ENCODE data around the gene FMNL2.
"Not testable (repeated sequence)": the region's sequence is repeated elsewhere in the genome, so short reads cannot be mapped to it uniquely, and the experiment has no call there.

Gene FMNL2

DNA sequence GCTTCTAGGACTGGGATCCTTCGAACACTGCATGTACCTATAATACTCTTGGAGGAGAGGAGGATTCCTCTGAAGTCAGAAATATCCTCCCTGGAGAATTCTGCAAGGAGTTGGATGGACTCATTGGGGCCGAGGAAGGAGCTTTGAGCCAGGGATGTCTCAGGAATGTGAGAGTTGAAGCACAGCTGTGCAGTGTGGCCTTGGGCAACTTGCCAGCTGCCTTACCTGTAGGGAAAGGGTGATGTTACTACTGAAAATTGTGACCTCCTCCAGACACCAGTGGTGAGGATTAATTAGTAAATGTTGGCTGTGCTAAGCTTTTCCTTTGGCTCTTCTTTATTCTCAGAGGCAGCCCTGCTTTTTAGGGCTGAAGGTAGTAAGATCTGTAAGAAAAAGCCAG is 41.4 kb downstream of the FMNL2 start:
- DNase-seq = no peak

DNA sequence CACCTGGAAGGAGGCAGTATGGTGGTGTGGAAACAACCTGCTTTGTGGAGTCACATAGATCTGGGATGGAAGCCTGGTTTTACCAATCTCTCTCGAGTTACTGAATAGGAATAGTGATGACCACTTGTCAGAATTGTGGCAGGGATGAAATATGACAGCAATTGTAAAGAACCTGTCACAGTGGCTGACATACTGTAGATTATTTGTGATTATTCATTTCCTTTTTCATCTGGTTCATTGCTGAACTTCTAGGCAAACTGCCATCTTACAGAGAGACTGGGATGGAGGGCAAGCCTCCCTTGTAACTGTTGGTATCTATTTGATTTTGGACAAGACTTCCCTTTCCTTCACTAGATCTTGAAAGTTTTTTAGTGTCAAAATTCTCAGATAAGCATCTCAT is 42.0 kb downstream of the FMNL2 start:
- DNase-seq = no peak

DNA sequence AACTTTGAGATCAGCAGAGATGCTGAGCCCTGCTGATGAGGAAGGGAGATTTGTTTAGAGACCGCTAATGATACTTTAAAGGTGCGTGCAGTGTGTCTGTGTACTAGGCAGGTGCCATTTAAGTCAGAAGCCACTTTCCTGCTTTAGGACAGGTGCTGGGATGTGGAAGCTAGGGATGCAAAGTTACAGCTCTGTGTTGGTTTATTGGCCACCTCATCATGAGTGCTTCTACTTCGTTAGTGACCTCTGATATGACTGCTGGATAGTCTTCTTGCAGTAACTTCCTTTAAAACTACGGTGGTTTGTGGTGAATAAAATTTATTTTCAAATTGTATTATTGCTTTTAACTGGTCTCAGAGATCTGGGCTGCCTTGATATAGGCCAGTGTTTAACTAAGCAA is 44.1 kb downstream of the FMNL2 start:
- no peak for DNase-seq

DNA sequence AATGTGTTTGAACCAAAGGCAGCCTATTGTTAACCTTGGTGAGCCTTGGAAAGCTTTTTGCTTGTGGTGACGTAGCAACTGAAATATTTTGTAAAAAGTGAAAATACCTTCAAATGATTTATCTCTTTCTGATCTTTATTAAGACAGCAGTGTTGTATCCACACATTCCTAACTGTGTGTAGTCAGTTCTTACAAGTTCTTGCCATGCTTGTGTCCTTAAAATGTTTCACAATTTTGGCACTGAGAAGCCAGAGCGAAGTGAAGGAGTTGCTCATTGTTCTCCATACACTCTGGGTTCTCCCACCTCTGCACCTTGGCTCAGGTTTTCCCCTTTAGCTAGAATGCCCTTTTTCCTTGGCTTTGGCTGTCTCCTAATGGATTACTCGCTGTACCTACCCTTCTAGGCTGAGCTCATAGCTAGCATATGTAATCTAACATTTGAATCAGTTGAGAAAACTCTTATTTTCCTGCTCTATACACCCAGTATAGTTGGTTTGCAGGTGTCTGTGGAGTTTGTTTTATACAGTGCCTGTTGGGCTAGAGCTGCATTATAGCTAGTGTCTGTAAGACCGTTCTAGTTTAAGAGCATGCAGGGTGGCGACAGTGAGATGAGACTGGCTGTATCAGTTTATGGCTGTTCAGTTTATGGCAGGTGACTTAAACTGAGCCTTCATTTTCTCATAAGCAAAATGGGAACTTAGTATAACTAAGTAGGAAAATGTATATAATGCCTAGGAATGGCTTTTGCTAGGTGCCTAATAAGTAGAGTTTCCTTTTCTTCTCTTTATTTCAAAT is 45.5 kb downstream of the FMNL2 start:
- DNase-seq = no peak

DNA sequence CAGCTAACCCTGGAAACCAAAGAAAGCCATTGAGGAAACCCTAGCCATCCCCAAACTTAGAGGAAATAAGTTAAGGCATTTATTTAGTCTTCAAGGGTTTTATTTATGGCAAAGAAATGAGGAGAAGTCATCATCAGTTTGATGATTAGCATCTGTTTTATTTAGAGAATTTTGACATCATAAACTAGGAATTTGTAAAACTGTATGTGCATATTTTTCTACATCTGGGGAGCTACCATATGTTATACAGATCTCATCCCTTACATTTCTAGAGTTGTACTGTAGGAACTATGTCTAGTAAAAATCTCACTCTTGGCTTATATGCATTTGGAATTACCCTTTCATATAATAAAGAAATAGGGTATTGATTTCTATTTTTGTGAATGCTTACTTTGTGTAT is 48.7 kb downstream of the FMNL2 start:
- no peak for DNase-seq

DNA sequence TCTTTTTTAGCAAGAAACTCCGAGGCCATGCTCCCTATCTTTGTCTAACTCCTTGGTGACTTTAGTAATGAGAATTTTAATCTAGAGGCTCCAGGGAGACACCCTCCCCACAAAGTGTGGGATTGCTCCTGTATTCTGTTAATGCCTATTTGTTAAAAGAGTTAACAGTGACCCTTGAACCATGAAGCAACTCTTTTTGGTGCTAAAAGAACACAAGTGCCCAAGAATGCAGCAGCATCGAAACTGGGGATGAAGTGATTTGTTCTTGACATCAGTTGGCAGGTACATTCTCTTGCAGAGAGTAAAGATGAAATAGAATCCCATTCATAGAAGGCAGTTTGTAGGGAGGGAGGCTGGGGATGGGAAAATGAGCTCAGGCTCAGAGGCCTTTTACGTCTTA is 50.0 kb downstream of the FMNL2 start:
- DNase-seq = no peak

DNA sequence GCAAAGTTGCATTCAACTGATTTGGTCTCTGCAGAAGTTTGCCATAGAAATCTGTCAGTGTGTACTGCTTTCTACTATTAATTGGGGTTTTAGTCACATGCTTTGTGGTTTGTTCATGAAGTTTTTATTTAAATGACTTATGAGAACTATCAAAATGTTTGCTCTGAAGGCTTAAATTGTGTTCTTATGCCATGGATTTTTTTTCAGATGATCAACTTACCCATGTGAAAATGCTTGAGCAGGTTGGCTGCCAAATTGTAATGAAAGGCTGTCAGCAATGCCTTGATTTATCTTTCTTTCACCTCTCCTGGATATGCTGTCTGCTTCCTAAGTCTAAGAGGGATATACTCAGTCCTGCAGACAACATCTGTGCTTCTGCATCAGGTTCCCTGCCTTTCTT is 50.7 kb downstream of the FMNL2 start:
- no peak for DNase-seq

DNA sequence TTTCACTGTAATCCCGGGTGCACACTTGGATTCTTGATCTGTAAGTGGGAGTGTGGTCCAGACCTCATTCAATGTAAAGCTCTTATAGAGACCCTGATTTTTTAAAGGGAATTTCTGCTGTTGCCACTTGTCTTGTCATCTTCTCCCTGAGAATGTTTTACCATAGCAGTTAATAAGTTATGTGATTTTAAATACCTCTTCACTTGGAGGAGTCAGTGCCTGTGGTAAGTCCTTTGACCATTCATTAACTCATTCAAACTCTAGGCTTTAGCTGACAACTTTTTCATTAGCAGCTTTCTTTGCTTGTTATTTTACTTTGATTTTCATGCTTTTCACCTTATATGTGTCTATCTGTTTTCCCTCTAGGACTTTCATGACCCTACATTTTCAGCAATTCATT is 51.3 kb downstream of the FMNL2 start:
- DNase-seq = no peak

DNA sequence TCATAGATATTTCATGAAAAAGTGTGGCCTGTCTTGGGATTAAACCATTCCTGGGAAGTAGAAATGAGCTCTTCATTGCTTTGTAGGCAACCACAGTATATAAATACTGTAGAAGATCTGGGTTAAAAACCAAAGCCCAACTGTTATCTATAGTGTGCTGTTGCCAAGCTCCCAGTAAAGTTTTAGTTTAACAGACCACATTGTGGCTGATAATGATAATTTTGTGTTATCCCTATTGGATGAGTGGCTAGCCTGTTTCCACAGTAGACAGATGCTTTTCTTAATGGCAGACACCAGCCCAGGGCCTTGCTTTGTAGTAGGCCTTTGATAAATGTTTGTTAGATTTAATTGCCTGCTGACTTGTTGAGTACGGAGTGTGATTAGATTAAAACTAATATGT is 52.1 kb downstream of the FMNL2 start:
- no peak for DNase-seq

DNA sequence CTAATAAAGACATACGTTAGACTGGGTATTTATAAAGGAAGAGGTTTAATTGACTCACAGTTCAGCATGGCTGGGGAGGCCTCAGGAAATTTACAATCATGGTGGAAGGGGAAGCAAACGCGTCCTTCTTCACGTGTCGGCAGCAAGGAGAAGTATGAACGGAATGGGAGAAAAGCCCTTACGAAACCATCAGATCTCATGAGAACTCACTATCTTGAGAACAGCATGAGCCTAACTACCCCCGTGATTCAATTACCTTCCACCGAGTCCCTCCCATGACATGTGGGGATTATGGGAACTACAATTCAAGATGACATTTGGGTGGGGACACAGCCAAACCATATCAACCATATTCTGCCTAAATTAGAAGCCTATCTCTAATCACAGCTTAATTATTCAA is 53.3 kb downstream of the FMNL2 start:
- not testable (repeated sequence) for DNase-seq

DNA sequence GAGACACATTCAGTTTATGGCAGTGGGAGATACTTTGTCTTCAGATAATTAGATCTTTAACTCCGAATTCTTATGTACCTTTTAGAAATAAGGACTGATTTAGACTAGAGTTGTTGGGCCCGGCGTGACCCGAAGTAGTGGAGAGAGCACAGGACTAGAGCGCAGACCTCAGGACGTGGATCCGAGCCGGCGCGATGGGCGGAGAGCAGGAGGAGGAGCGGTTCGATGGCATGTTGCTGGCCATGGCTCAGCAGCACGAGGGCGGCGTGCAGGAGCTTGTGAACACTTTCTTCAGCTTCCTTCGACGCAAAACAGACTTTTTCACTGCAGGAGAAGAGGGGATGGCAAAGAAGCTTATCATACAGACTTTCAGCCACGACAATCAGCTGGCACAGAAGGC is 54.5 kb downstream of the FMNL2 start:
- DNase-seq = no peak

DNA sequence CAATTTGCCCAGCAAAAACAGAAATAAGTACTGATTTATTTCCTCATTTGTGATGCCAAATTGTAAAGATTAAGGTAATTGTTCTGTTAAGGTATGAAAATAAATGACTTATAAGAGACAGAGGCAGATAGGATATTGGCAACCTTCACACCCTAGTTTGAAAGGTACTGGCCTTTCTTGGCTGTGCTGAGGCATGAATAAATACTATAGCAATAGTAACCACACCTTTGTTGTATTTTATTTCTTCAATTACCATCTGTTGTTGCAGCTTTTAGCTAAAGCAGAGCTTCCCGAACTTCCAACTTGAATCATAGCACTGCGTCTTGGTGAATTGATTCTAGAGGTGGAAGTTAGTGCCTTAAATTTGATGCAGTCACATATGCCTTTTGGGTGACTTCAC is 55.9 kb downstream of the FMNL2 start:
- no peak for DNase-seq

DNA sequence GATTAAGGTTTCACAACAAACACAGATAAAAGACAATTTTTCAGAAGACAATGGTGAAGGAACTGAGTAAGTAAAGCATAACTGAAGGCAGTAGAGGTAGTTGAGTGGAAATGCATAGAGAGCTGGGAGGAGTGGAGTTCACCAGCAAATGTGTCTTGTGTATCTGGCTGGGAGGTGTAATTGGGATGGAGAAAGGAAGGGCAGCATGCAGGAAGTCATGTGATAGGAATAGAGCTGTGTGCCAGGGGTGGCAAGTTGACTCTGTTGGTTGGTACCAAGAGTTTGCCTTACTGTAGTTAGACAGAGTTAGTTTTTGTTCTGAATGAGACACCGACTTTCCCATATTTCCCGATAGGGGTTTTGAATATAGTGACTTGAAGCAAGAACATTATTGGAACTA is 56.3 kb downstream of the FMNL2 start:
- DNase-seq = no peak

DNA sequence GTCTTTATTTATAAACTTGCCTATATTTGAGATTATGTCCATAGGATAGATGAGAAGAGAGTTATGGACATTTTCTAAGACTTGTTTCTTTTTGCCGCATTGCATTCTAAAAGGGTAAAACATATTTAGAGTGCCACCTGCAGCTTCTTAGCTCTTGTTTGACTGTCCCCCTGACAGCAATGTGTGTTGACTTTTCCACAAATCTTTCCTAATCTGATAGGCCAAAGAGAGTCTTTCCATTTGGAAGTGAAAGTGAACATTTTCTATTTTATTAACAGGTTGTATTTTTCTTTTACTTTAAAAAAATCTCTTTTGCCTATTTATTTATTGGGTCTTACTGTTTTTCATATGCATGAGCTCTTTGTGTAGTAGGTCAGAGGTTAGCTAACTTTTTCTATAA is 58.4 kb downstream of the FMNL2 start:
- no peak for DNase-seq

DNA sequence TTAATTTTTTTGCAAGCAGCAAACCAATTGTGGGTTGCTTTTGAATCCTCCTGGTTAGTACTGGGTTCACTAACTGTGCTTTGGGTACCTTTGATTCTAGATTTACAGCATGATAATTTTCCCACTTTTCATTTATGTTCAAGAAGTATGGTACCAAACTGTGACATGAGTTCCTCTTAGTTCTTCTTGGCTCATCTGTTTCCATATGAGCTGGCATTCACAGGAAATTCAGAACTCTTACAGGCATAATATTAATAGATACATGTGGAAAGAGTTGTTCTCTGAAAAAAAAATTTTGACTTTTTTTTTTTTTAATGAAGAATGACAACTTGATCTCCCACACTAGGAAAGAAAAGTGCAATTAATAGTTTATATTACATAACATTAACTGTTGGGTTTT is 59.4 kb downstream of the FMNL2 start:
- no peak for DNase-seq

DNA sequence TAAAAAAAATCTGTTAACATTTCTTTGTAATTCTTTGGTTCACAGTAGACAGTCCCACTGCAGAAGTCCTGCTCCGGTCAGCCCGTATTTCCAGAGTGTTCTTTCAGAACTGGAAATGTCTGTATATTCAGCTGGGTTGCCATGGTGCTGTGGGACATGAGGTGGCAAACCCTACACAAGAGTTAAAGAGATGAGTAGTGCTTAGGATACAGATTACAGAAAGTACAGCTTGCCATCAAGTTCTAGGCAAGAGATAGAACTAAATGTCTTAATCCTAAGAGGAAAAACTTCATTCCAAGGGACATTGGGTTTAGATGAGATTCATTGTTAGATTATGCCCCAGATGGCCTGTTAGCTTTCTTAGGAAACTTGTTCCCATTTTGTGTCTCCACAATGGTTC is 60.1 kb downstream of the FMNL2 start:
- DNase-seq = no peak

DNA sequence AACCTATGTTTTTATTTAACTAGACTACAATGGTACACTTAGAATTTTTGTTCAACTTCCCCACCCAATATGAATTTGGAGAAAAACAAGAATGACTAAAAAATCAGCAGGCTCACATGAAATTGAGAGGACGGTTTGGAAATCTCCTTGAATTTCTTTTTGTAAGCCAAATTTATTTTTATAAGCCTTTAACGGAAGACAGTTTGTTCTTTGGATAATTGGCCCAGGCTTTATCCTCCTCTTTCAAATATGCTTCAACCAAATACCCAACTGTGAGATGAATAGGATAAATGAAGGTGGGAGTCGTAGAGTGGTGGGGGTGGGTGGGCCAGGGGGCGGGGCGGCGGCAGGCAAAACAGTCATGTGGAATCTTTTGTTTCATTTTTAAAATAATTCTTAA is 60.6 kb downstream of the FMNL2 start:
- DNase-seq = no peak

DNA sequence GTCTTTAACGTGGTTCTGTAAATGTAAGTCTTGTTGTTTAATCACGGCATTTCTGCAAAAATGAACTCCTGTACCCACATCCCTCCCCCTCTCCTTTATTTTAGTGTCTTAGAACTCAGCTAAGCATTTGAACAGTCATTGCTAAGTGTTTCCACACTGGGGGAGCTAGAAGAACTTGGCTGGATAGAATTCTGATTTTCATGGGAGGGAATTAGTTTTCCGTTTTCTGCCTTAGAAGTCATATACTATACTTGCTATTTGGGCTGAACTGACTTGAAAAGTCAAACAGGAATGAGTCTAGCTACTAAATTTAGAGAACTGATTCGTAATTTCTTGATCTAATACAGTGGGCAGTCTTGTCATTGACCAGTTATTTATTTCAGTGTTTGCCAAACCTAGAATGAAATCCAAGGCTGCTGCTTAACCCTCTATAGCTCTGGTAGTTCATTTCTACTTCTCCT is 61.1 kb downstream of the FMNL2 start:
- DNase-seq = no peak

DNA sequence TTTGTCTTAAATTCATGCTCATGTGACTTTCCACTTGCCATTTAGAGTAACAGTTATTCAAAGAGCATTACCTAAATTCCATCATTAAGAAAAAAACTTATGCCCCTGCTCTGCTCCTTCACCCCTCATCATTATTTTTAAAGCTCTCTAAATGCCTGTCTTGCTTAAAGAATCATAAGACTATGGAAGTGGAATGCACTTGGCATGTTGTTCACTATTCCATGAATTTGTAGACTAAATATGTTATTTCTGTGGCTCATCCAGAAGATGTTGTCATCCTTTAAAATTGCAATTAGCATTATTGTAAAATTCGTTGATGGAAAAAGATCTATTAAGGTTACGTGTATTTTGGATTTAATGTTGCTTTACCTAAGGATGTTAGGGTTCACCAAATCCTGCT is 61.8 kb downstream of the FMNL2 start:
- DNase-seq = no peak

DNA sequence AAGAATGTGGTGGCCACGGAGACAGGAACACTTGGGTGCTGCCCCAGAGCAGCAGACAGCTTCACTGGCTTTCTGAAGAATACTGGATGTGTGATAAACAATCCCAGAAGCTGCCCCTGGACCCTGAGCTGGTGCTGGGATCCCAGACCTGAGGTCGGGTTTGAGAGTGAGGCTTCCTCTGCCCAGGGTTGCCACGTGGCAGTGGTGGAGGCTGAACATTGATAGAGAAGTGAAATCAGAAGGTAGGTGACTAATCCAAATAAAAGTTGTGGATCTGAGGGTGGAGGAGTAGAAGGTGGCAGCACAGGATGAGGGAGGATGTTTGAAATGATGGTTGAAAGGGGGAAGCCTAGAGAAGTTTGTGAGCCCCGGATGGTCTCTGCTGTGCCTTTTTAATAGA is 64.0 kb downstream of the FMNL2 start:
- DNase-seq = no peak

DNA sequence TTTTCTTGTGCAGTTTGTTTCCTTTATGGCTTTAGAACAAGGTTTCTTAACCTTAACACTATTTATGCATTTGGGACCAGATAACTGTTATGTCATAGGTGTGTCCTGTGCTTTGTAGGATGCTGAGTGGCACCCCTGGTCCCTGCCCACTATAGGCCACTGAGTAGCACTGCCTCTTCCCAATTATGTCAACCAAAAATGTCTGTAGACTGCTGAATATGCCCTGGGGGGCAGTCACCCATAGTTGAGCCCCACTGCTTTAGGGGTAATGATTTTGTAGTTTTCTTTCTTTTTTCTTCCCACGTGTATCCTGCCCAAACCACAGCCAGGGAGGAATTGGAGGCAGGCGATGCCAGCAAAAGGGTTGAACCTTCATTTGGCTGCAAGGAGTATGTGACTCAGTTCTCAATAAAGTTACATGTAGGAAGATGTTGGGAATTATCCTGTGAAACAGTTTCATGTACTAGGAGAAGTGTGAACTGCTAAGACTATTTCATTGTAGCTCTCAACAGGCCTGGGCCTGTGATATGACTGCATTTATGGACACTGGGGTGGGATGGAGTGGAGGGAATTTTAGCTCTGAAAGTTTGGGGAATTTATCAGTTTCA is 65.7 kb downstream of the FMNL2 start:
- DNase-seq = no peak

DNA sequence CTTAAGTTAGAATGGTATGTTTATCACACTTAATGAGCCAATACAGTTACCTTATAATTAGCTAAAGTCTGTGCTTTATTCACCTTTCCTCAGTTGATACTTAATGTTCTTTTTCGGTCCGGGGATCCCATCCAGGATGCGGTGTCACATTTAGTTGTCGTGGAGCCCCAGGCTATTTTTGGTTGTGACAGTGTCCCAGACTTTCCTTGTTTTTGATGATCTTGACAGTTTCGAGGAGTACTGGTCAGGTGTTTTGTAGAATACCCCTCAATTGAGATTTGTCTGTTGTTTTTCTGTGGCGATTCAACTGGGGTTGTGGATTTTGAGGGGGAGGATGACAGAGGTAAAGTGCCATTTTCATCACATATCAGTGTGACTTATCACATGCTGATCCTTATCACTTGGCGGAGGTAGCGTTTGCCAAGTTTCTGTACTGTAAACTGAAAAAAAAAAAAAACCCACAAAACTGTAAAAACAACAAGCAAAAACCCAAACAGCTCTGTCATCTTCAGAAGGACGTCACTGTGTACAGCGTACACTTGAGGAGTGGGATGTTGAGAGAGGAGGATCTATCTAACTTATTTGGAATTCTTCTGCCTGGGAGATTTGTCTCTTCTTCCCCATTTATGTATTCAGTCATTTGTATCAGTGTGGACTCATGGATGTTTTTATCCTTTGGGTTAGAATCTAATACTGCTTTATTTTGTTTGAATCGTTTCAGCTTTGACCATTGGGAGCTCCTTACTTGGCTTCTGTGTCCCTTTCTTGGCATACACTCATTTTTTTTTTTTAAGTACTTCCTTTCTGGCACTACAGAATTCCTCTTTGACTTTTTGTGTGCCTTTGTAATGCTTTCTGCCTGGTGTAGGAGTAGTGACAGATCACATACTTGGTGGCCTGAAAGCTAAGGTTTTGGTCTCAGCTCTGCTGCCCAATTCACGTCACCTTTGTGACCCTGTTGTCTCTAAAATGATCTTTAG is 68.1 kb downstream of the FMNL2 start:
- no peak for DNase-seq

DNA sequence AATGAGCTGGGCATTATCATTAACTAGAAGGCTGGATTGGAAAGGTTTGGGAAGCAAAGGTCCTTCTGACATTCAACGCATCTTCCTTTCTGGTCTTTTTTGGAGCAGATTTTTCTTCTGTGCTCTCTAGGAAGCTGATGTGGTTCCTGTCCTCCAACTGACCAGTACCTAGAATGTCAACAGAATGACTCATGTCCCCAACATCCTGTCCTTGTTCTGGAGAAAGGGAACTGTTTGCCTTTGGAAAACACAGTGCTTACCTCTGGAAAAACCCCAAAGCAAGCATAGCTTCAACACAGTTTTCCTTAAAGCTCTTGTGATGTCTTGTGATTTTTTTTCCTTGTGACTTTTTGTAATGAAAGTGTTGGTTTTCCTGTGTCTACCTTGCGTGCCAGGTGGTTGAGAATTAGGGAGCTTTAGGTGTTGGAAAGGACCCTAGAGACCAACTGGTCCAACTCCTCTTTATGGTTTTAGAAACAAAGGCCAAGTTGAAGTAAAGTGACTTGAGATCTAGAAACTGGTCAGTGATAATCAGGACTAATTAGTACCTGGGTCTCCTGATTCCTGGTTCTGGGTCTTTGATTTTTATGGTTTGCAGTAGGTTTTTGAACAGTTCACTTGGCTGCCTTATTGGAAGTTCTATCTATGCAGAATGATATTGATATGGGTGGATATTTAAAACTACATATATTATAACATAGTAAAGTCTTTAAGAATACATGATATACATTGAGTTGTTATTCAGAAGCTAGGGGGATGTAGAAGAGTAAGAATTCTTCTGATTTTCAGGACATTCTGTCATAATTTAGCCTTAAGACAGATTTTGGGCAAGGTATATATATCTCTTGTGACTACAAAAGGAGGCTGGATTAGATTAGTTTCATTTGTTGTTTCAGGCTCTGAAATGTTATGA is 70.5 kb downstream of the FMNL2 start:
- no peak for DNase-seq

All from activated T-cell treated with anti-CD3 and anti-CD28 coated beads, Interleukin-2, amount 50 U/mL, for 1 hour (primary cell).